ENCODE results near the gene YWHAG.
"Not testable (repeated sequence)": the region's sequence is repeated elsewhere in the genome, so short reads cannot be mapped to it uniquely, and the experiment has no call there.

YWHAG gene

GRCh38 chr7:76381814-76382213, 23.0 kb upstream of the YWHAG start:
- in situ Hi-C loops (cut with MboI; ENCODE audit: low sequenced_read_pairs), result no loop called here

DNA sequence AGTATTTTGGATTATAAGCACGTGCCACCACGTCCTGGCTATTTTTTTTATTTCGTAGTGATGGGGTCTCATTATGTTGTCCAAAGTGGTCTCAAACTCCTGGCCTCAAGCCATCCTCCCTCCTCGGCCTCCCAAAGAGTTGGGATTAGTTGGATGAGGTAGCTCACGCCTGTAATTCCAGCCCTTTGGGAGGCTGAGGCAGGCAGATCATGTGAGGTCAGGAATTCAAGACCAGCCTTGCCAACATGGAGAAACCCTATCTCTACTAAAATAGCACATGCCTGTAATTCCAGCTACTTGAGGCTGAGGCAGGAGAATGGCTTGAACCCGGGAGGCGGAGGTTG, 21.8 kb upstream of the YWHAG start:
- in situ Hi-C loops (cut with MboI; ENCODE audit: low sequenced_read_pairs), result no loop called here

DNA sequence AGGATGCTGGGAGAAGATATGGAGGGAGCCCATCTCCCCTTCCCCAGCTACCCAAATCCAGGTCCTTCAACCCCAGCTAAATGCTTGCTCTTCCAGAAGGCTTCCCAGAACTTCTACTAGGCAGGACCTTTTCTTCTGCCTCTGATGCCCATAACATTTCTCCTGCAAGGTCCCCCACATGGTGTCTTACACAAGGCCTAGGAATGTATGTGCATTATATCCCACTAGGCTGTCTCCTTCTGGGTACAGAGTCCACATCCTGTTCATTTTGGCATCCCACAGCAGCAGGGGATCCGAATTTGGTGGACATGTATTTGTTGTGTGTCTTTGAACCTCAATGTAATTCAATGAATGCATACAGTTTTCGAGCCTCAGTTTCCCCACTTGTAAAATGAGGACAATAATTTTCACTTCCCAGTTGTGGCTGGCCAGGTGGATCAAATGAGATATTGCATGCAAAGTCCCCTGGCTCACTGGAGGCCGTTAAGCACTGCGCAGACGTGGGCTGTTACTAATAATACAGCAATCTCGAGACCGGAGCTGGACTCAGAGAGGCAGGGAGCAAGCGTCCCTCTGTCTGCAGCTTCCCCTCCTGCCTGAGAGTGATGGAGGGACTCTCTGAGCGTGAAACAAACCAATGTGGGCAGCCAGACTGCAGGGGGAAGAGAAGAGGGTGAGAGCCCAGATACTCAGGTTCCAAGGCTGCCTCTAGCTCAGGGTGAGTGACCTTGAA, 18.6 kb upstream of the YWHAG start:
- in situ Hi-C loops (cut with MboI; ENCODE audit: low sequenced_read_pairs), result no loop called here

DNA sequence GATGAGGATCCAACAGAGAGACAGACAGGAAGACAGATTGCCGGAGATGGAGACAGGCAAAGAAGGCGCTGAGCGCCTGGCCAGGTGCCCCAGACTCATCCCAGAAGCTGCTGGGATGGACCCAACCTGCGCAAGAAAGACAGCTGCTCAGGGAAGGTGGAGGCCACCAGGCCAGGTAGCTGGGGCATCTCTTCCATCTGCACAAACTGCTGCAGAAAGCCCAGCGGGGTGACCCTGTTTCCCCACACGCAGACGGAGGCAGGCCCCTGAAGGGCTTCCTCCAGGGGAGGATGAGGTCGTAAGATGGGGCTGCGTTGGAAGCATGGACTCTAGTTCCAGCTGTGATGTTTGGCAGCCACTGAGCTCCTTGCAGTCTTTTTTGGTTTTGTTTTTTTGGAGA, 16.5 kb upstream of the YWHAG start:
- in situ Hi-C loops (cut with MboI; ENCODE audit: low sequenced_read_pairs), result no loop called here

DNA sequence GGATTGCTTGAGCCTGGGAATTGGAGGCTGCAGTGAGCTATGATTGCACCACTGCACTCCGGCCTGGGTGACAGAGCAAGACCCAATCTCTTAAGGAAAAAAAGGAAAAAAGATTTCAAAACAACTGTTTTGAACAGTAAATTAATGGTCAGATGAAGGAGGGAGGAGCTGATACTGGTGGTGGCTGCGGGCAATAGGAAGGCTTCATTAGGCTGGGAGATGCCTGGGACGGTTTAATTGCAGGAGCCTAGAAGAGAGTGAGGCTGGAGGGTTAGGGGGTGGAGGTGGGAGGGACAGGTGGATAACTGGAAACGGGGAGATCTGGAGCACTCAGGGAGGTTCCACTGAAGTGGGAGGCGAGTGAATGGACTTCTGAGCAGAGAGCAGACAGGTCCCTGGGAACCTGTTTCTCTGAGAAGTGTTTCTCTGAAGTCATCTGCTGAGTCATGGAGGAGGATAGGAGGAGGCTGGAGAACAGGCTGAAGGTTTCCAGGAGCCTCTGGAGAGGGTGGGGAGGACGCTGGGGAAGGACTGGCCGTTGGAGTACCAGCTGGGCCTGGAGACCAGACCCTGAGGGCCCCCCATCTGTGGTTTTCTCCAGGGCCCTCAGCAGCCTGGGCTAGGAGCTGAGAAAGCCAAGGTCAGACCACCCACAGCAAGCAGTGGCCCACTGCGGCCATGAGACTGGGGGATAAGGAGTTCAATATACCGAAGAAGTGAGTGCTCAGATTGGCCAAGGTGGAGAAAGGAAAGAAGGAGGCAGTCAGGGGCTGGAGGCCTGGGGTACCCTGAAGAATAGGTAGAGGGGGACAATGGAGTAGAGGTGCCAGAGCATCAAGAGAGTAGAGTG, 14.4 kb upstream of the YWHAG start:
- in situ Hi-C loops (cut with MboI; ENCODE audit: low sequenced_read_pairs), result no loop called here

DNA sequence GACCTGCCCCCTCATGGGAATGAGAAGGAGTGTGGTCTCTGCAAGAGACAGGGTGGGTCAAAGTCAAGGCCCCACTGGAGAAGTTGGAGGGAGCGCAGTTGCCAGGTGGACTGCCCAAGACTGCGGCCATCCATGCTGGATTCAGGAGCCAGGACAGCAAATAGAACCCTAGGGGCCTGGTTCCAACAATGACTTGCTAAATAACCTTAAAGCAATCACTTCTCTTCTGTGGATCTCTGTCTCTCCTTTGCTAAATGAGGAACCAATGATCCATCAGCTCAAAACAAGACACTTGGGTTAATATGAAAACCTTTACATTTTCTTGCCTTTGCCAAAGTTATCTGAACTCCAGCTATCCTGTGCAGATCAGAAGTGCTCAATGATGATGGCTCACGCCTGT, 12.6 kb upstream of the YWHAG start:
- in situ Hi-C loops (cut with MboI; ENCODE audit: low sequenced_read_pairs), result no loop called here

- in situ Hi-C loops (cut with MboI; ENCODE audit: low sequenced_read_pairs), result no loop called here
These were observed 10.2 kb upstream of the YWHAG start for GRCh38 chr7:76369018-76369417.

DNA sequence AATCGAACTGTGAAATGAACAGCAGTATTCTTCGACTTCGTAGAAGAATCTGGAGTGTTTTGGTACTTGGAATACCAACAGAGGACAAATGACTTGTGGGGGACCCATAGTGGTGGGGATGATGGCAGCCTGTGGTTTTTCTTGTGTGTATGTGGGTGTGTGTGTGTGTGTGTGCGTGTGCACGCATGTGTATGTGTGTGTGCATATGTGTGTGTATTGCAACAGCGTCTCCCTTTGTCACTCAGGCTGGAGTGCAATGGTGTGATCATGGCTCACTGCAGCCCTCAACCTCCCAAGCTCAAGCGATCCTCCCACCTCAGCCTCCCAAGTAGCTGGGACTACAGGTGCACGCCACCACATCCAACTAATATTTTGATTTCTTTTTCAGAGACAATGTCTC, 9.4 kb upstream of the YWHAG start:
- in situ Hi-C loops (cut with MboI; ENCODE audit: low sequenced_read_pairs), result no loop called here

GRCh38 chr7:76364198-76364584, 5.4 kb upstream of the YWHAG start:
- in situ Hi-C loops (cut with MboI; ENCODE audit: low sequenced_read_pairs), result no loop called here

- in situ Hi-C loops (cut with MboI; ENCODE audit: low sequenced_read_pairs), result not testable (repeated sequence)
These were observed 5.0 kb upstream of the YWHAG start for GRCh38 chr7:76363754-76364153.

DNA sequence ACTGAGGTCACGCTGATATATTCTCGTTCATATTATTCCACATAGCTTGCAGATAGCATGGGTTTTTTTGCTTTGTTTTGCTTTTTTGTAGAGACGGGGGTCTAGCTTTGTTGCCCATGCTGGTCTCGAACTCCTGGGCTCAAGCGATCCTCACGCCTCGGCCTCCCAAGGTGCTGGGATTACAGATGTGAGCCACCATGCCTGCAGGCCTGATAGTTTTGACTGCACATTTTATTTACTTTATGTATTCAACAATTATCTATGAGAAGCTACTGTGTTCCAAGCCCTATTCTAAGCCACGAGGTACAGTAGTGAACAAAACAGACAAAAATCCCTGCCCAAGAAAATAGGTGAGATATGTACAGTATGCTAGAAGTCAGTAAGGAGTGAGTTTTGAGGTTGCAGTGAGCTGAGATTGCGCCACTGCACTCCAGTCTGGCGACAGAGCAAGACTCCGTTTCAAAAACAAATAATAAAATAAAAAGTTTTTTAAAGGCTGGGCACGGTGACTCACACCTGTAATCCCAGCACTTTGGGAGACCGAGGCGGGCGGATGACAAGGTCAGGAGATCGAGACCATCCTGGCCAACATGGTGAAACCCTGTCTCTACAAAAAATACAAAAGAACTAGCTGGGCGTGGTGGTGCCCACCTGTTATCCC, 1.3 kb upstream of the YWHAG start:
- in situ Hi-C loops (cut with MboI; ENCODE audit: low sequenced_read_pairs), result no loop called here

- in situ Hi-C loops (cut with MboI; ENCODE audit: low sequenced_read_pairs), result no loop called here
These were observed 553 bp upstream of the YWHAG start for GRCh38 chr7:76359111-76359977.

DNA sequence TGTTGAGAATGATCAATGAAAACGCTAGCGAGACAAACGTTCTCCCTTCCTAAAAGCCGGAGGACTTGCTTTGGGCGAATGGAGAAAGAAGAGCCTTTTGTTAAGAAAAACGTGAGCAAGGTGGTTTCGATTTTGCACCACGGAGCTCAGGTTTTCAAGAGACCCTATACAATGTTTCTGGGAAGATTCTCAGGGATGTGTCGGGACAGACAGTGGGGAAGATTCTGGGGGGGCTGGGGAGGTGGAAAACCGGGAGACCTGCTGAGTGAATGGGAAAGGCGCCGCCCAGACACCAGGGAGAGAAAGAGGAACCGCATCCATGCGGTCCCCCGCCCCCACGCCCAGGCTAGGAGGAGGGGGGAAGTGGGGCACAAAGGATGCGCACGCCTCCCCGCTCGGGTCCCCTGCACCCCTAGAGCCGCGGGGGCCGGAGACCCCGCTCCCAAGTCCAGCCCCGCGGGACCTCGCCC, 745 bp downstream of the YWHAG start:
- in situ Hi-C loops (cut with MboI; ENCODE audit: low sequenced_read_pairs), result no loop called here

- in situ Hi-C loops (cut with MboI; ENCODE audit: low sequenced_read_pairs), result no loop called here
These were observed 1.2 kb downstream of the YWHAG start for GRCh38 chr7:76357475-76358010.

DNA sequence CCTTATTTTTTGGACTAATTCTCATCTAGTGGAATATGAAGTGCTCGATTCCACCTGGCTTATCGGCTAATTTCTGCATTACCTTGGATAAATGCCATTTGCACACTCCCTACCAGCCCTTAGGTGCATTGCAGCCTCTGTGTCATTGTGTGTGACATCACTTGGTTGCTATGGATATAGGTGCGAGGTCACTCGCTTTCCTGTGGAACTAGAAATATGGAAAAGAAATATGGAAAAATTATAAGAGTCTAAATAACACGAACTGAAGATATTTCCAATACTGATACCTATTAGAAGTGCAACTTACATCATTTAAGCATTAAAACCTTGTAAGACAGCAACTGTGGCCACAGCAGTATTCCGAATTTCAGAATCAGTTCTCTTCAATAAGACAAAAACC, 2.0 kb downstream of the YWHAG start:
- in situ Hi-C loops (cut with MboI; ENCODE audit: low sequenced_read_pairs), result no loop called here

DNA sequence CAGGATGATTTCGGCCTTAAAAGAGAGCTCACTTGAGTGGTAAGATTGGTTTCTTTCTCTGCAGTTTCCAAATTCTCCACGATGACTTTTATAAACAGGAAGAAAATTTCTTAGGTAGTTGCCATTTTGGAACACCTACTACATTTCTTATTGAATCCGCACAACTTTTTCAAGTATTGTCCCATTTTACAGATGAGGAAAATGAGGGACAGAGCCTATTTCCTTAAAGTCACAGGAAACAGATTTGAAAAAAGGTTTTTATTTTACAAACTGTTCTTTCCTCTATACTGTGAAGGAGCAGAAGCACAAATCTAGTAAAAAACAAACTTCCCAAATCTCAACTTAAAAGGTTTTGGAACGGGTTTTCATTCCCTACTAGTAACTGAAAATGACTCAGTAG, 2.7 kb downstream of the YWHAG start:
- in situ Hi-C loops (cut with MboI; ENCODE audit: low sequenced_read_pairs), result no loop called here

GRCh38 chr7:76354981-76355730, 3.6 kb downstream of the YWHAG start:
- in situ Hi-C loops (cut with MboI; ENCODE audit: low sequenced_read_pairs), result no loop called here

DNA sequence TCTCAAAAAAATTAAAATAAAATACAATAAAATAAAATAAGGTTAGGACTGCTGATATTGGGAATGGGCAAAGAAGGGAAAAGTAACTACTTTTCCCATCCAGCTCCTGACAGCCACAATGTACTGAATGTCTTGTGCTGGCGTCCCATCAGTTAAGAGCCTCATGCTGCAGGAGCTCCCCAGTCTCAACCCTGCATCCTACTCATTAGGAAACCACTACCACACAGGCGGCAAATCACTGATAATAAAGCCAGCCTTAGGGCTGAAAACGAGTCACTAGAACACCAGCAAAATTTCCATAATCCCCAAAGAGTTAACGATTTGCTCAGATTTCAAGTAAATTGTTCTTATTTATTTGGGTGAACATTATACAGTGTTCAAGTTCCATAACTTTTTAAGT, 4.3 kb downstream of the YWHAG start:
- in situ Hi-C loops (cut with MboI; ENCODE audit: low sequenced_read_pairs), result no loop called here

DNA sequence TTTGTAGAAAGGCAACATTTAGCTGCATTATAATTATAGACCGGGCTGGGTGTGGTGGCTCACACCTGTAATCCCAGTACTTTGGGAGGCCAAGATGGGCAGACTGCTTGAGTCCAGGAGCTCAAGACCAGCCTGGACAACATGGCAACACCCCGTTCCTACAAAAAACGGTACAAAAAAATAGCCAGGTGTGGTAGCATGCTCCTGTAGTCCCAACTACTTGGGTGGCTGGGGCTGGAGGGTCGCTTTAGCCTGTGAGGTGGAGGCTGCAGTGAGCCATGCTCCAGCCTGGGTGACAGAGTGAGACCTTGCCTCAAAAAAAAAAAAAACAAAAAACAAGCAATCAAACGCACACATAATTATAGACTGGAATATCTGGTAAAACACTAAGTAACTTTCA, 5.0 kb downstream of the YWHAG start:
- in situ Hi-C loops (cut with MboI; ENCODE audit: low sequenced_read_pairs), result no loop called here

- in situ Hi-C loops (cut with MboI; ENCODE audit: low sequenced_read_pairs), result no loop called here
These were observed 6.6 kb downstream of the YWHAG start for GRCh38 chr7:76352193-76352592.
